Upper lobe of right lung (tissue), 1 donor: ENCODE results near the gene ERVFRD-1. TPM values are rescaled to one million over a fixed set of nuclear protein-coding genes. Genes with fewer than 3 reads are reported as not detected.

Experiments used
- ATAC-seq: fragments of 200-7000 bp; cut with Tn5 transposase; one replicate; pipeline ENCODE4 v1.9.1; 2020; ENCODE audit warnings: mild to moderate bottlenecking, moderate library complexity
- DNase-seq: peaks from one replicate; pipeline ENCODE4 v3.0.0-alpha.2; 2020
- H3K27ac ChIP-seq: fragments of 200-600 bp; one replicate; pipeline ENCODE4 v1.8.0; 2022
- H3K27me3 ChIP-seq: fragments of 200-600 bp; one replicate; pipeline ENCODE4 v1.8.0; 2022; ENCODE audit warnings: mild to moderate bottlenecking
- H3K36me3 ChIP-seq: fragments of 200-600 bp; one replicate; pipeline ENCODE4 v1.8.0; 2022
- H3K4me1 ChIP-seq: fragments of 200-600 bp; one replicate; pipeline ENCODE4 v1.8.0; 2022
- H3K4me3 ChIP-seq: fragments of 200-600 bp; one replicate; pipeline ENCODE4 v1.8.0; 2022; ENCODE audit warnings: mild to moderate bottlenecking
- H3K9me3 ChIP-seq: fragments of 200-600 bp; one replicate; pipeline ENCODE4 v1.8.0; 2022
- CTCF ChIP-seq: fragments of 200-600 bp; IDR thresholded peaks from one replicate; pipeline ENCODE4 v1.8.0; 2022; ENCODE audit warnings: antibody characterized with exemption
- intact Hi-C: fragments of 100-400 bp; cut with DNase I; formaldehyde crosslinking; loops from one replicate; pipeline ENCODE4 v1.11.0; 2022
- total RNA-seq: library from RNA; stranded (reverse); fragmentation: NEBNext Ultra II Directional; extraction: Animal tissue kit (Norgen Biotek cat#: 25700); gene quantifications from one replicate; pipeline ENCODE4 v1.2.1, GENCODE V29; 2021
- donor health status: DM: no; HTN: yes; CAD: no; lungs with severe emphysema.

The ERVFRD-1 gene
- total RNA-seq, 1 donor from 2014 or later: 0.55 TPM

- intact Hi-C loops: no loop called here
- no peak for DNase-seq
- no peak overlapping the region for H3K27ac ChIP-seq
Observed at GRCh38 chr6:11133281-11133680, 21.8 kb upstream of the ERVFRD-1 start.

GRCh38 chr6:11132194-11132888 lies 20.8 kb upstream of the ERVFRD-1 start:
- no peak for TF ChIP-seq CTCF
- Histone ChIP-seq H3K9me3 (no peaks in the 10 kb centered on the region), H3K4me1 (no peaks in the 10 kb centered on the region), H3K27me3 (no peaks in the 10 kb centered on the region), H3K36me3 (peaks cover 11% of the 10 kb centered on the region), H3K4me3 (no peak overlapping the region), H3K27ac (no peak overlapping the region)
- intact Hi-C loops: no loop called here
- ATAC-seq (no peak), DNase-seq (no peak)

More at GRCh38 chr6:11133281-11133680, 21.8 kb upstream of the ERVFRD-1 start:
- Histone ChIP-seq H3K4me3 (no peak overlapping the region), H3K9me3 (no peaks in the 10 kb centered on the region), H3K4me1 (no peaks in the 10 kb centered on the region), H3K36me3 (peaks cover 11% of the 10 kb centered on the region), H3K27me3 (no peaks in the 10 kb centered on the region)
- no peak for ATAC-seq
- TF ChIP-seq CTCF: no peak

GRCh38 chr6:11130605-11131004 lies 19.1 kb upstream of the ERVFRD-1 start:
- no peak for DNase-seq
- Histone ChIP-seq H3K27me3 (no peaks in the 10 kb centered on the region), H3K4me3 (no peak overlapping the region), H3K27ac (no peak overlapping the region), H3K4me1 (no peaks in the 10 kb centered on the region), H3K36me3 (peaks cover 11% of the 10 kb centered on the region), H3K9me3 (no peaks in the 10 kb centered on the region)
- no peak for ATAC-seq
- intact Hi-C loops: no loop called here
- TF ChIP-seq CTCF: no peak

- no peak for ATAC-seq
- Histone ChIP-seq H3K4me3 (no peak overlapping the region), H3K36me3 (peaks cover 6% of the 10 kb centered on the region), H3K27ac (no peak overlapping the region), H3K4me1 (no peaks in the 10 kb centered on the region), H3K27me3 (no peaks in the 10 kb centered on the region), H3K9me3 (no peaks in the 10 kb centered on the region)
- DNase-seq: no peak
- intact Hi-C loops: no loop called here
- TF ChIP-seq CTCF: no peak
Observed at GRCh38 chr6:11129908-11130565, 18.5 kb upstream of the ERVFRD-1 start.

- no peaks in the 10 kb centered on the region for H3K9me3 ChIP-seq
- no peaks in the 10 kb centered on the region for H3K4me1 ChIP-seq
- TF ChIP-seq CTCF: no peak
- H3K27ac ChIP-seq: no peak overlapping the region
- ATAC-seq (no peak), DNase-seq (no peak)
- intact Hi-C loops: no loop called here
- H3K27me3 ChIP-seq: no peaks in the 10 kb centered on the region
- no peak overlapping the region for H3K4me3 ChIP-seq
- no peaks in the 10 kb centered on the region for H3K36me3 ChIP-seq
Observed at GRCh38 chr6:11128608-11129007, 17.1 kb upstream of the ERVFRD-1 start.
